BLaER1 (cell line): ENCODE data around the gene HAND1.
"Not testable (repeated sequence)": the region's sequence is repeated elsewhere in the genome, so short reads cannot be mapped to it uniquely, and the experiment has no call there.

Source experiments
- H3K27ac ChIP-seq: shearing (Covaris generic); formaldehyde crosslinking; 2 replicates; pipeline ENCODE4 v1.8.1; 2022
- H3K27me3 ChIP-seq: shearing (Covaris generic); formaldehyde crosslinking; 2 replicates; pipeline ENCODE4 v1.8.1; 2022
- H3K36me3 ChIP-seq: shearing (Covaris generic); formaldehyde crosslinking; 2 replicates; pipeline ENCODE4 v1.8.1; 2022
- H3K4me1 ChIP-seq: shearing (Covaris generic); formaldehyde crosslinking; 2 replicates; pipeline ENCODE4 v1.8.1; 2022
- H3K4me2 ChIP-seq: shearing (Covaris generic); formaldehyde crosslinking; 2 replicates; pipeline ENCODE4 v1.8.1; 2022
- H3K4me3 ChIP-seq: shearing (Covaris generic); formaldehyde crosslinking; 2 replicates; pipeline ENCODE4 v1.8.1; 2022
- H3K9ac ChIP-seq: shearing (Covaris generic); formaldehyde crosslinking; 2 replicates; pipeline ENCODE4 v1.8.1; 2022
- H3K9me3 ChIP-seq: shearing (Covaris generic); formaldehyde crosslinking; 2 replicates; pipeline ENCODE4 v1.8.1; 2022
- H4K20me1 ChIP-seq: shearing (Covaris generic); formaldehyde crosslinking; 2 replicates; pipeline ENCODE4 v1.8.1; 2022
- Cebpa-rat ChIP-seq: shearing (Covaris generic); IDR thresholded peaks from 2 replicates; pipeline ENCODE4 v1.8.1; 2022

The HAND1 gene

GRCh38 chr5:154518438-154518867, 40.4 kb upstream of the HAND1 start:
- Histone ChIP-seq H3K9me3 (no peaks in the 10 kb centered on the region), H3K9ac (no peak overlapping the region), H3K27ac (no peak overlapping the region), H3K4me2 (no peak overlapping the region), H3K36me3 (no peaks in the 10 kb centered on the region), H4K20me1 (no peaks in the 10 kb centered on the region), H3K27me3 (0 out of 2 replicates have a peak, but pooled peaks cover 4% of the 10 kb centered on the region), H3K4me3 (no peak overlapping the region), H3K4me1 (peaks cover 11% of the 10 kb centered on the region)
- TF ChIP-seq Cebpa-rat, result no peak

- no peak overlapping the region for H3K4me3 ChIP-seq
- no peak overlapping the region for H3K9ac ChIP-seq
- H3K36me3 ChIP-seq, result no peaks in the 10 kb centered on the region
- H4K20me1 ChIP-seq, result no peaks in the 10 kb centered on the region
- peaks cover 16% of the 10 kb centered on the region for H3K4me1 ChIP-seq
- 0 out of 2 replicates have a peak, but pooled peaks cover 4% of the 10 kb centered on the region for H3K27me3 ChIP-seq
- no peak for TF ChIP-seq Cebpa-rat
- H3K4me2 ChIP-seq, result no peak overlapping the region
- H3K9me3 ChIP-seq, result no peaks in the 10 kb centered on the region
- no peak overlapping the region for H3K27ac ChIP-seq
Observed at GRCh38 chr5:154517810-154518437, 39.9 kb upstream of the HAND1 start.

GRCh38 chr5:154517181-154517580, 39.2 kb upstream of the HAND1 start:
- H3K4me2 ChIP-seq, result no peak overlapping the region
- H3K27ac ChIP-seq, result no peak overlapping the region
- H3K36me3 ChIP-seq, result no peaks in the 10 kb centered on the region
- H3K27me3 ChIP-seq, result 0 out of 2 replicates have a peak, but pooled peaks cover 4% of the 10 kb centered on the region
- H4K20me1 ChIP-seq, result no peaks in the 10 kb centered on the region
- H3K4me3 ChIP-seq, result no peak overlapping the region
- no peak for TF ChIP-seq Cebpa-rat
- H3K9ac ChIP-seq, result no peak overlapping the region
- peaks cover 16% of the 10 kb centered on the region for H3K4me1 ChIP-seq
- no peaks in the 10 kb centered on the region for H3K9me3 ChIP-seq

- Histone ChIP-seq H3K4me2 (no peak overlapping the region), H3K36me3 (no peaks in the 10 kb centered on the region), H3K9me3 (no peaks in the 10 kb centered on the region), H3K4me3 (no peak overlapping the region), H3K27me3 (no peaks in the 10 kb centered on the region), H4K20me1 (no peaks in the 10 kb centered on the region), H3K27ac (no peak overlapping the region), H3K9ac (no peak overlapping the region), H3K4me1 (peaks cover 16% of the 10 kb centered on the region)
- TF ChIP-seq Cebpa-rat, result no peak
Observed at GRCh38 chr5:154516475-154516874, 38.4 kb upstream of the HAND1 start.

- not testable (repeated sequence) for H4K20me1 ChIP-seq, H3K4me2 ChIP-seq
- peaks cover 22% of the 10 kb centered on the region for H3K4me1 ChIP-seq
Observed at GRCh38 chr5:154515488-154515887, 37.5 kb upstream of the HAND1 start.

GRCh38 chr5:154514331-154514730, 36.3 kb upstream of the HAND1 start:
- H4K20me1 ChIP-seq, result no peaks in the 10 kb centered on the region
- peak overlapping the region; percentile 36 for H3K4me2 ChIP-seq
- H3K27ac ChIP-seq, result no peak overlapping the region
- H3K4me3 ChIP-seq, result no peak overlapping the region
- H3K9me3 ChIP-seq, result no peaks in the 10 kb centered on the region
- H3K4me1 ChIP-seq, result peaks cover 33% of the 10 kb centered on the region
- TF ChIP-seq Cebpa-rat, result no peak
- no peak overlapping the region for H3K9ac ChIP-seq
- H3K27me3 ChIP-seq, result peaks cover 2% of the 10 kb centered on the region
- no peaks in the 10 kb centered on the region for H3K36me3 ChIP-seq

More at GRCh38 chr5:154515488-154515887, 37.5 kb upstream of the HAND1 start:
- H3K27me3 ChIP-seq, H3K4me3 ChIP-seq, H3K9me3 ChIP-seq, H3K9ac ChIP-seq, H3K36me3 ChIP-seq, H3K27ac ChIP-seq: not testable (repeated sequence)

- H3K9me3 ChIP-seq, result no peaks in the 10 kb centered on the region
- no peaks in the 10 kb centered on the region for H3K36me3 ChIP-seq
- TF ChIP-seq Cebpa-rat, result no peak
- no peak overlapping the region for H3K27ac ChIP-seq
- peaks cover 7% of the 10 kb centered on the region for H3K27me3 ChIP-seq
- peak overlapping the region; percentile 36 for H3K4me2 ChIP-seq
- H3K4me3 ChIP-seq, result no peak overlapping the region
- H4K20me1 ChIP-seq, result no peaks in the 10 kb centered on the region
- no peak overlapping the region for H3K9ac ChIP-seq
- H3K4me1 ChIP-seq, result peaks cover 40% of the 10 kb centered on the region
Observed at GRCh38 chr5:154513669-154514084, 35.6 kb upstream of the HAND1 start.

GRCh38 chr5:154511984-154512383, 34.0 kb upstream of the HAND1 start:
- Histone ChIP-seq H4K20me1 (no peaks in the 10 kb centered on the region), H3K27ac (no peak overlapping the region), H3K36me3 (no peaks in the 10 kb centered on the region), H3K9ac (no peak overlapping the region), H3K4me3 (no peak overlapping the region), H3K4me2 (no peak overlapping the region), H3K27me3 (peaks cover 7% of the 10 kb centered on the region), H3K9me3 (no peaks in the 10 kb centered on the region), H3K4me1 (peaks cover 52% of the 10 kb centered on the region)
- TF ChIP-seq Cebpa-rat, result no peak

- peak overlapping the region; percentile 56 for H3K4me2 ChIP-seq
- peaks cover 66% of the 10 kb centered on the region for H3K4me1 ChIP-seq
- H3K27ac ChIP-seq, result no peak overlapping the region
- peaks cover 7% of the 10 kb centered on the region for H3K27me3 ChIP-seq
- H3K9ac ChIP-seq, result no peak overlapping the region
- no peaks in the 10 kb centered on the region for H4K20me1 ChIP-seq
- no peak for TF ChIP-seq Cebpa-rat
- H3K9me3 ChIP-seq, result no peaks in the 10 kb centered on the region
- no peak overlapping the region for H3K4me3 ChIP-seq
- no peaks in the 10 kb centered on the region for H3K36me3 ChIP-seq
Observed at GRCh38 chr5:154509784-154510555, 31.9 kb upstream of the HAND1 start.

GRCh38 chr5:154508114-154508513, 30.1 kb upstream of the HAND1 start:
- H4K20me1 ChIP-seq, result no peaks in the 10 kb centered on the region
- no peaks in the 10 kb centered on the region for H3K9me3 ChIP-seq
- H3K36me3 ChIP-seq, result no peaks in the 10 kb centered on the region
- H3K4me2 ChIP-seq, result peak overlapping the region; percentile 40
- H3K4me1 ChIP-seq, result peaks cover 61% of the 10 kb centered on the region
- peaks cover 7% of the 10 kb centered on the region for H3K27me3 ChIP-seq
- no peak for TF ChIP-seq Cebpa-rat
- no peak overlapping the region for H3K9ac ChIP-seq
- H3K27ac ChIP-seq, result no peak overlapping the region
- no peak overlapping the region for H3K4me3 ChIP-seq
